GM11168 (cell line): ENCODE results near the gene SLC10A7.

Source experiments
- in situ Hi-C: fragments of 300-500 bp; cut with MboI; formaldehyde crosslinking; loops from one replicate; pipeline ENCODE4 v1.12.0; 2022; ENCODE audit warnings: low sequenced_read_pairs; ENCODE audit not compliant: unreplicated experiment

SLC10A7 gene

GRCh38 chr4:146329050-146329716 is 192.6 kb downstream of the SLC10A7 start:
- in situ Hi-C loops = no loop called here

GRCh38 chr4:146327859-146328650 is 193.7 kb downstream of the SLC10A7 start:
- in situ Hi-C loops = no loop called here

GRCh38 chr4:146318894-146319293 is 202.8 kb downstream of the SLC10A7 start:
- in situ Hi-C loops = no loop called here

- in situ Hi-C loops = no loop called here
Measured at GRCh38 chr4:146317783-146318182, 204.0 kb downstream of the SLC10A7 start.

GRCh38 chr4:146315184-146315583 is 206.6 kb downstream of the SLC10A7 start:
- in situ Hi-C loops = no loop called here

GRCh38 chr4:146311238-146311970 is 210.3 kb downstream of the SLC10A7 start:
- in situ Hi-C loops = no loop called here

- in situ Hi-C loops = no loop called here
Measured at GRCh38 chr4:146310319-146311021, 211.3 kb downstream of the SLC10A7 start.

GRCh38 chr4:146308951-146309350 is 212.8 kb downstream of the SLC10A7 start:
- in situ Hi-C loops = no loop called here

GRCh38 chr4:146302822-146303221 is 218.9 kb downstream of the SLC10A7 start:
- in situ Hi-C loops = no loop called here

- in situ Hi-C loops = no loop called here
Measured at GRCh38 chr4:146299607-146300006, 222.1 kb downstream of the SLC10A7 start.

GRCh38 chr4:146294776-146295175 is 227.0 kb downstream of the SLC10A7 start:
- in situ Hi-C loops = no loop called here

GRCh38 chr4:146292508-146292907 is 229.2 kb downstream of the SLC10A7 start:
- in situ Hi-C loops = no loop called here

GRCh38 chr4:146291313-146291712 is 230.4 kb downstream of the SLC10A7 start:
- in situ Hi-C loops = no loop called here

GRCh38 chr4:146288193-146288592 is 233.5 kb downstream of the SLC10A7 start:
- in situ Hi-C loops = no loop called here

- in situ Hi-C loops = no loop called here
Measured at GRCh38 chr4:146285037-146285436, 236.7 kb downstream of the SLC10A7 start.

GRCh38 chr4:146283758-146284651 is 237.7 kb downstream of the SLC10A7 start:
- in situ Hi-C loops = no loop called here

- in situ Hi-C loops = no loop called here
Measured at GRCh38 chr4:146282657-146283056, 239.1 kb downstream of the SLC10A7 start.

GRCh38 chr4:146278986-146279385 is 242.8 kb downstream of the SLC10A7 start:
- in situ Hi-C loops = no loop called here

- in situ Hi-C loops = no loop called here
Measured at GRCh38 chr4:146275370-146275769, 246.4 kb downstream of the SLC10A7 start.
